HPDE6-E6E7 (cell line): ENCODE measurements around the gene USP47.
A peak's percentile ranks its signal among the peaks of the same experiment; 100 is the strongest.

Source experiments
- DNase-seq: peaks from one replicate; pipeline ENCODE4 v3.0.0; 2011; ENCODE audit warnings: missing footprints; ENCODE audit errors: extremely low spot score

Gene USP47

DNA sequence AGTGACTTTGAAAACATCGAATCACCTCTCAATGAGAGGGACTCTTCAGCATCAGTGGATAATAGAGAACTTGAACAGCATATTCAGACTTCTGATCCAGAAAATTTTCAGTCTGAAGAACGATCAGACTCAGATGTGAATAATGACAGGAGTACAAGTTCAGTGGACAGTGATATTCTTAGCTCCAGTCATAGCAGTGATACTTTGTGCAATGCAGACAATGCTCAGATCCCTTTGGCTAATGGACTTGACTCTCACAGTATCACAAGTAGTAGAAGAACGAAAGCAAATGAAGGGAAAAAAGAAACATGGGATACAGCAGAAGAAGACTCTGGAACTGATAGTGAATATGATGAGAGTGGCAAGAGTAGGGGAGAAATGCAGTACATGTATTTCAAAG lies 100.9 kb downstream of the USP47 start:
- DNase-seq: no peak

DNA sequence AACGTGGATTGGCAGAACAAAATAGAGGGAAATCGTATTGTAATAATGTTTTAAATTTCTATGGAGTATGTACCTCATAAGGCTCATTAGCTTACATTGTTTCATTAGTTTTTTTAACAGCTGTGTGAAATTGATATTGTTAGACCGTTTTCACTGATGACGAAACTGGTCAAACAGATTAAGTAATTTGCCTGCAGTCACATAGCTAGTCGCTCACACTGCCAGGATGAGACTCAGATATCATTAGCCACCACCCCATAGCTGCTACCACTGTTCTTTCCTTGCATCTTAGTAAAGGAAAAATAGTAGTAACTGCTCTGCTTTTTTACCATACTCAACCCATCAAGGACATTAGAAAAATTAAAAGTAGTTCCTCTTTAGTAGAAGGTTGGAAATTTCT lies 102.7 kb downstream of the USP47 start:
- DNase-seq: no peak

- DNase-seq: no peak
Measured at GRCh38 chr11:11946180-11946579, 104.4 kb downstream of the USP47 start.

DNA sequence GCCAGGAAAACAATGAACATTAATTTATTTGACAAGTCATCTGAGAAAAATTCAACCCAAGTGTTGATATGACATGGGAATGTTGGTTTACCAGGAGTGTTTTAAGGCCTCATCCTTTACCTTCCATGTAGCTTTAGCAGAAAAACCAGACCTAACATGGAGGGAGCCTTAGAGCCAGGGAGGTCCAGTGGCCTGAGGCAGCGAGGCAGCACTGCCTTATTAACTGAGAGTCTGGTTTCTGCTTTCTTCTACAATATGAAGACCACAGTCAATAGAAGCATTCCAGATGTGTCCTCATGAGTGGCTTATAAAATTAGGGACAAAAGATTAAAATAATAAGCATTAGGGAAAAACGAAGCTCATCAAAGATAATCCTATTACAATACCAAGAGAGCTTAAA lies 105.1 kb downstream of the USP47 start:
- DNase-seq: no peak

DNA sequence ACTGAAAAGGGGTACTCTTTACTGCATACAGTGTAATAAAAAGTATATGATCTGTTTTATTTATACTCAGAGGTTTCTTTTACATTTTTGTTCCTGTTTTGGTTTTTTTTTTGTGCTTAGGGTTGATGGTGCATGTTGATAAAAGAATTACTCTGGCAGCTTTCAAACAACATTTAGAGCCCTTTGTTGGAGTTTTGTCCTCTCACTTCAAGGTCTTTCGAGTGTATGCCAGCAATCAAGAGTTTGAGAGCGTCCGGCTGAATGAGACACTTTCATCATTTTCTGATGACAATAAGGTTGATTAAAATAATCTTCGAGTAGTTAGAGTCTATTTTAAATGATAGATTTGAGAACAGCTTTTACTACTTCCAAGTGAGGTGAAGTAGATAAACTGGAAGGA lies 106.1 kb downstream of the USP47 start:
- DNase-seq: no peak

DNA sequence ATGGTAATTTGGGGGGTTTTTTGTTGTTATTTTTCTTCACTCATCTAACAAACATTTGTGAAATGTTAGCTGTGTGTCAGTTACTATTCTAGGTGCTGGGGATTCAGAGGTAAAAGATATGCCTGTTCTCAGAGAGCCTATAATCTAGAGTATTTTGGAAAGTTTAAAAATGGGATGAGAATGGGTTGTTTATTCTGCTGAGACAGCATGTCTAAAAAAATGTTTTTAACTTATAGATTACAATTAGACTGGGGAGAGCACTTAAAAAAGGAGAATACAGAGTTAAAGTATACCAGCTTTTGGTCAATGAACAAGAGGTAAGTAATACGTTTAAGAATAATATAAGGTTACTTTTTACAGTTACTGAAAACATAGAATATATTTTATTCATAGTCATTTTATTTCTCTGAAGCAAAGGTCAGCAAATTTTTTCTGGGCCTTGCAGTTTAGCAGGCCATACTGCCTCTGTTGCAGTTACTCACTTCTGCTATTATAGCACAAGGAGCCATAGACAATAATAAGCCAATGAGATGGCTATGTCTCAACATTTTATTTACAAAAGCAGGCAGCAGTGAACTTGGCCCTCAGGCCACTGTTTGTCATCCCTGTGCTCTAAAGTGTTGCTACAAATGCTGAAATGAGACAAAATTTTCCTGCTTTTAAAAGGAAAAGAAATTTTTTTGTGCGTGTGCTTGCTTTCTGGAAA lies 106.6 kb downstream of the USP47 start:
- no peak for DNase-seq

- DNase-seq: no peak
Measured at GRCh38 chr11:11949482-11949881, 107.7 kb downstream of the USP47 start.

DNA sequence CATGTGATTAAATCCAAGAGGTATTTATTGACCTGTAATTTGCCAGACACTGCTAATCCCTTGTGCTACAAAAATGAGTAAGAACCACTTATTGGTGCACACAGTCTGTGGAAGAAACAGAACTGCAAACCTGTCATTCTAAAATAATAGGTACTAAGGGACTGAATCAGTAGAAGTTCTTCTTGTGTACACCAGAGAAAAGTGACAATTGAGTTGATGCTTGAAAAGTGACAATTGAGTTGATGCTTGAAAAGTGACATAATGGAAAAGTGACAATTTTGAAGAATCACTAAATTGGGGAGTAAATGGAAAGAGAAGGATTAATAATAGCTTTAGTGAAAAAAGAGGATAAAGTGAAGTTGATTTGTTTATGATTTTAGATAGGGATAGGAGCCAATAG lies 110.3 kb downstream of the USP47 start:
- DNase-seq: no peak

GRCh38 chr11:11956006-11956405 lies 114.2 kb downstream of the USP47 start:
- no peak for DNase-seq

DNA sequence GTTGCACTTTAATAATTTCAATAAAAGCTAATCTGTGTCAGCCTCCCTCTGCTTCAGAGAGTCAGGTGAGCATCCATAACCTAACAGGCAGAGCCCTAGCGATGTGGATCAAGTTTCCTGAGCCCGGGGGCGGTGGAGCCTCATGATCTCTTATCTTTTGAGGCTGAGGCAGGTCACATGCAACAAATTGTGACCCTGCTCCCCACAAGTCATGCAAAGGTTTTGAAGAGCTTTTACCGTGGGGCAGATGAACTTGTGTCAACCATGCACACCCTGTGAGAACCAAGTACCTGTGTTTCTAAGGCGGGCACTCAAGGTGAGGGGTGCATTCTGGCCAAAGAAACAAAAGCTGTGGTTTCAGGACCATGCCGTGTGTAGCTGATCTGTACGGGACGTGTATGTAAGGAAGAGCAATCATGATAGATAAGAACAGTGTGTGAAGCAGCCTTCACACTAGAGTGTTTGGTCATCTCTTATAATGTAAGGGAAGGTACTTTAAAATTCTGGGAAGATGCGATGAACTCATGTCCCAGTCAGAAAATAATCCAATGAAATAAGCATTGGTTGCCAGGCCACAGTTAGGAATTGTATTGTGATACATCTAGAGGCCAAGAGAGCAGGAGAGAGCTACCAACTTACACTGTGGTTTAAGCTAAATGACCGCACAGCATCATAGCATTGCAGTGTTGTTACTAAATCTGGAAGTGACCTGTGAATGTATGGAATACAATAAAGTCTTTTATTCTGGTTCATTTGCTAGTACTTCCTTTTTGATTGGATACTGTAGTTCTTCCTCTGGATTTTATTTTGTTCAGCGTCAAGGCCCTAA lies 116.8 kb downstream of the USP47 start:
- no peak for DNase-seq

DNA sequence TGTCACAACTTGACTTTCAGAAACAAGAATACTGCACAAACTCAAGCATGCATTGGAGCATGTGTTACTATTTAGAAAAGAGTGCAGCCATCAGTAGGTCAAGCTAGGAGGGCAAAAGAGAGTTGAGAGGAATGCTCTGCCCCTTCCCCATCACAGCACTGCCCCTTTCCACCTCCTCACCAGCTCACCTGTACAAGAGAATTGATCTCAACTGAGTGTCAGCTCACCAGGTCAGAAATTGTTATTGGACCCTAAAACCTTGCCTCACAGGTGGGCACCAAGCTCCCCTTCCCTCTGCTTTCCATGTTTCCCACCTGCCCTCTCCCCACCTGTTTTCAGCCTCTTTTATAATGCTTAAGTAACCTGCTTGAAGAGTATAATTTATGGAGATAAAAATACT lies 117.8 kb downstream of the USP47 start:
- DNase-seq: no peak

- DNase-seq: no peak
Measured at GRCh38 chr11:11960687-11961086, 118.9 kb downstream of the USP47 start.

GRCh38 chr11:11961399-11962028 lies 119.7 kb downstream of the USP47 start:
- DNase-seq: no peak

- DNase-seq: no peak
Measured at GRCh38 chr11:11963067-11963466, 121.3 kb downstream of the USP47 start.

GRCh38 chr11:11963842-11964773 lies 122.3 kb downstream of the USP47 start:
- DNase-seq: no peak

DNA sequence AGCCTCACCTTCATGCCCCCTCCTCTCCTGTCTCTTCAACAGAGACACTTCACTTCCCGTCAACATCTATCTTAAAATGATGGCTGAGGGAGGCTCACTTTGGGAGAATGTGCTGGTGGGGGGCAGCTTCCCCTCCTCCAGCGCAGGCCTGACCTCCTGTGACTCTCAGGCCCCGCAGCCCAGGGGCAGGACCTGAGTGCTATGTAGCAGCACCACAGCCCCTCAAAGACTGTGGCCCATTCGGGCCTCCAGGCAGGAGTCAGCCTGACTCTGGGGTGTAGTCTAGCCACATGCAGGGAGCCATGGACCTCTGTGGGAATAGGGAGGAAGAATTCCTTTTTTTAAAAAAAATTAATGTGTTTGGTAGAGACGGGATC lies 123.0 kb downstream of the USP47 start:
- DNase-seq: no peak

- DNase-seq: no peak
Measured at GRCh38 chr11:11965192-11965591, 123.4 kb downstream of the USP47 start.

DNA sequence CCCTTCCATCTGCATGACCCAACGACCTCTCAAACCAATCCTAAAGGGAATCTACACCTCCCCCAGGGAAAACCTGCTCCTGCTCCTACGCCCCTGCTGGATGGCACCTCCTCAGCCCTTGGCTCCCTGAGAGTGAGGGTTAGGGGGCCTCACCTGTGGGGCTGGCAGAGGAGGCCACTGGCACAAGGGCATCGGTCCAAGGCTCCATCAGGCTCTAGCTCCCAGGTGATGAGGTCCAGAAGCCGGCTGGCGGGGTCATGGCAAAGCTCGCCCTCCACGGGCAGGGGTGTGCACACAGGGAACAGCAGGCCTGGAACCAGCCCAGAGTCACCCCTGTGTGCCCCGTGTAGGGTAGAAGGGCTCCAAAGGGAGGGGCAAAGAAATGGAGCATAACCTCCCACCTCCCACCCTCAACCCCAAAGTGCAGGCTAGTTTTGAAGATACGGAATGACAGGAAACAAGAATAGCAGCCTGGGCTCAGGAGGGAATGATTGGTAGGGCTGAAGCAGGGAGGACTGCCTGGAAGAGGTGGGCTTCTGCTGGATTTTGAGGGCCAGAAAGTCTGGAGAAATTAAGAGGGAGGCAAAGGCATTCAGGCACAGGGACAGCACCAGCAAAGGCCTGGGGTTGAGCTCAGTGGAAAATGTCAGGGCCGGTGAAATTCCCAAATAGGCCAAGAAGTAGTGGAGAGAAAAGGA lies 124.0 kb downstream of the USP47 start:
- DNase-seq: no peak

GRCh38 chr11:11966354-11966741 lies 124.6 kb downstream of the USP47 start:
- no peak for DNase-seq

DNA sequence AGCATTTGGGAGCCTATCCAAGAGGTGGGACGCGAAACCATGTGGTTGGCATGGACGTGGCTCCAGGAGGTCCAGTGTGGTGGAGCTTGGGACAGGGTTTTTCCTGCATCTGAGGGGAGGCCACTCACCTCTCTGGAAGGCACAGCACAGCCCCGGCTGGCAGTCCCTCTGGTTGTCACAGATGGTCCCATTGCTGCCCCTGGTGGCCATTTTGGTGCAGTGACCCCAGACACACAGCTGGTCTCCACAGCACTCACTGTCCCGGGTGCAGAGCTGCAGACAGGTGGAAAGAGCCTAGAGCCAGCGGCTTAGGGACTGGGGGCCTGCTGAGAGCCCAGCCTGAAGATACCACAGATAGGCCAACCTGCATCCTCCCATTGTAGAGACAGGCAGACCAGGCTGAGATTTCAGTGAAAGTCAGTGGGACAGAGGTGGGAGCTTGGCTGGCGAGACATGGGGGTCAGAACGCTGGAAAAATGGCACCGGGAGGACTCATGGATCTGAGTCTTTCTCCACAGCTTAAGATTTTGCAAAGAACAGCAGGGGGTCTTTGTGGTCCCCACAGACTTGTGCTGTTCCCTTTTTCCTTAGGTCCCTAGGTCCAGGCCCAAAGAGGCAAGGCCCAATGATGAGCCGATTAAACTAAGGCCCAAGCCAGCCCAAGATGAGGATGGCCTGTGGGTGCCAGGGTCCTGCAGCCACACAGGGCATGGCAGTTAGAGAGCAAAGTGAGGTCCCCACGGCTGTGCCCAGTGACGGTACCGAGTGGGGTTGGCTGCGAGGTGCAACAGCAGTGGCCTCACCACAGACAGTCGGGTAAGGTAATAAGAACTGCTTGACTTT lies 125.3 kb downstream of the USP47 start:
- DNase-seq: peak; percentile 50
